GM15510 (cell line): ENCODE results near the gene VIPAS39.

ENCODE experiments used
- POLR2A ChIP-seq: IDR thresholded peaks from 3 replicates; pipeline ENCODE4 v1.6.1; 2011; ENCODE audit warnings: borderline replicate concordance; ENCODE audit not compliant: insufficient read length; ENCODE audit errors: extremely low read depth

The VIPAS39 gene

GRCh38 chr14:77377502-77377844 is 79.9 kb downstream of the VIPAS39 start:
- TF ChIP-seq POLR2A: no peak

GRCh38 chr14:77376771-77377501 is 80.5 kb downstream of the VIPAS39 start, which contains the start of the genes SAMD15 and TMED8:
SAMD15 (plus strand) TSS chr14:77377379; CDS start chr14:77377419, 40 bp downstream.
TMED8 (minus strand) TSS chr14:77377094; CDS start chr14:77377053, 41 bp downstream.
- TF ChIP-seq POLR2A: peak; percentile 74
